Measurements from ENCODE around the gene MTA1.

DNA sequence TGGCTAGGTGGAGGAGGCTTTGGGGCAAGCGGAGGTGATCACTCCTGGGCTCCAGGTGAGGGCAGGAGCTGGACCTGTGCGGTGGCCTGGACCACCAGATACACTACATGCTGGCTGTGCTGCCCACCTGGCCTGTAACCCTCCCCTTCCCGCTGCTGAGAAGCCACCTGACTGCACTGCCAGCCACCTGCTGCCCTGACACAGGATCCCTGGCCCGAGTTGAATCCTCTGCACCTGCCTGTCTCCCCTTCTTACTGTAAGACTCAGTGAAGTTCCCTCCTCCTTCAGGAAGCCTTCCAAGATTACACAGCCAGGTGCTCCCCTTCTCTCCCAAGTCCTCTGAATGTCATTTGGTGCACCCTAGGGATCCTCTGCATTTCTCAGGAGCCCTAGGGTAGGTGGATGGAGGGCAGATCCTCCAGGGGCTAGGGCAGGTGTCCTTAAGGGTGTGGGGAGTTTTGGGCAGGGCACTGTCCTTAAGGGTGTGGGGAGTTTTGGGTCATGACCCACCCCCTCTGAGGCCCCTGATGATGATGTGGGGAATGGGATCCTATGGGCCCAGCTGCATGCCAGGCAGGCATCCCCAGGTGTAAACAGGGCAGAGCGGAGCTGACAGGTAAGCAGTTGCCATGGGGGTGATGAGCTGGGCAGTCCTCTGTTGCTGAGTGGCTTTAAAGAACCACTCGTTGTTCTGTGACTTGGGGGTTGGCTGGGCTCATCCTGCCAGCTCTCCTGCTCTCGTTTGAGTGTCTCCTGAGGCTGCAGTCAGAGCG lies 6.7 kb upstream of the MTA1 start:
- TF ChIP-seq CTCF (IDR thresholded peaks at IDR 0.05; ENCODE audit: low read depth, low read length), result no peak
- TF ChIP-seq, protein P1, sequence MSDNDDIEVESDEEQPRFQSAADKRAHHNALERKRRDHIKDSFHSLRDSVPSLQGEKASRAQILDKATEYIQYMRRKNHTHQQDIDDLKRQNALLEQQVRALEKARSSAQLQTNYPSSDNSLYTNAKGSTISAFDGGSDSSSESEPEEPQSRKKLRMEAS (IDR thresholded peaks at IDR 0.05; ENCODE audit: low read depth, low read length), result no peak
- no peak for TF ChIP-seq POLR2A (IDR thresholded peaks at IDR 0.05; ENCODE audit: extremely low read depth, insufficient read length)
- TF ChIP-seq MYC (IDR thresholded peaks at IDR 0.05; ENCODE audit: low read depth, low read length), result no peak

All from NB4 (cell line).